ENCODE results near the gene DOCK9. TPM values are rescaled to one million over a fixed set of nuclear protein-coding genes. Genes with fewer than 3 reads are reported as not detected.

DOCK9 gene
- total and polyA plus RNA-seq, 9 of the 15 experiments (the other 6 are each of a cell fraction or from before 2014, with no cell fraction given) = 3.5 to 25.3 (median 16.7) TPM

DNA sequence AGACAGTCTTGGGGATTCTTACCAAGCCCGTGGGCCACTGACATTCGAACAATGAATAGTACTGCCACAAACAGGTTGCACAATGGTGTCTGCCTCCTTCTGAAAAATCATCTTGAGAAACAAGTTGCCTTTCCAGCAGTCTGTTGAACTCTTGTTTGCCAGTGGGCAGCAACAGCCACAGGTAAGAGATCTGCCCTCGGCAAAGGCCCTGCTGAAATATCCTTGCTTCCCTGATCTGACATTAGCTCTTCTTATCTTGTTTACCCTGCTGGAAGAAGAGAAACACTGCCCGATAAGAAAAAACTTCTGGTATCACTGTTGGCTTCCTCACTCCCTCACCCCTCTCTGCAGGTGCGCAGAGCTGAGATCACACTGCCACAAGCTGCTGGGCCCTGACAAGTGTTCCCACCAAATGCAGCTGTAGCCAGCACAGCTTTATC is 2.0 kb downstream of the DOCK9 start (continued):
- TF ChIP-seq ZNF668 (CRISPR knock-in tag; IDR thresholded peaks at IDR 0.05) (no peak), SRSF9 (IDR thresholded peaks at IDR 0.05; ENCODE audit: borderline replicate concordance, low read depth, low read length) (no peak), PCBP1 (IDR thresholded peaks at IDR 0.05; ENCODE audit: low read depth, low read length, poor library complexity, severe bottlenecking) (no peak), FOXK1 (CRISPR knock-in tag; IDR thresholded peaks at IDR 0.05; ENCODE audit: borderline replicate concordance) (no peak), RAD21 (CRISPR knock-in tag; conservative IDR thresholded peaks at IDR 0.05 in 1 of 2, IDR thresholded peaks at IDR 0.05 in 1 of 2) (no peak), ZNF444 (CRISPR knock-in tag; IDR thresholded peaks at IDR 0.05) (no peak), SAP30 (IDR thresholded peaks at IDR 0.05; ENCODE audit: borderline replicate concordance, insufficient read depth, low read depth, low read length, poor library complexity, severe bottlenecking) (no peak), CHD1 (IDR thresholded peaks at IDR 0.05; ENCODE audit: low read length) (no peak), SRSF7 (optimal IDR thresholded peaks at IDR 0.05; ENCODE audit: low read depth, low read length) (no peak), ZNF77 (CRISPR knock-in tag; IDR thresholded peaks at IDR 0.05) (no peak), BACH1 (tag; IDR thresholded peaks at IDR 0.05) (no peak), ATF1 (CRISPR knock-in tag; IDR thresholded peaks at IDR 0.05) (no peak), ATF1 (tag; IDR thresholded peaks at IDR 0.05) (no peak), TAF15 (IDR thresholded peaks at IDR 0.05; ENCODE audit: low read depth, low read length) (no peak), GABPA (tag; conservative IDR thresholded peaks at IDR 0.05; ENCODE audit: low read depth) (no peak), ZFP36 (IDR thresholded peaks at IDR 0.05; ENCODE audit: low read depth, low read length, partially characterized antibody) (no peak), ZNF785 (CRISPR knock-in tag; IDR thresholded peaks at IDR 0.05) (no peak), FIP1L1 (IDR thresholded peaks at IDR 0.05; ENCODE audit: low read depth, low read length, poor library complexity, severe bottlenecking) (no peak)
- TF ChIP-seq, protein P1, sequence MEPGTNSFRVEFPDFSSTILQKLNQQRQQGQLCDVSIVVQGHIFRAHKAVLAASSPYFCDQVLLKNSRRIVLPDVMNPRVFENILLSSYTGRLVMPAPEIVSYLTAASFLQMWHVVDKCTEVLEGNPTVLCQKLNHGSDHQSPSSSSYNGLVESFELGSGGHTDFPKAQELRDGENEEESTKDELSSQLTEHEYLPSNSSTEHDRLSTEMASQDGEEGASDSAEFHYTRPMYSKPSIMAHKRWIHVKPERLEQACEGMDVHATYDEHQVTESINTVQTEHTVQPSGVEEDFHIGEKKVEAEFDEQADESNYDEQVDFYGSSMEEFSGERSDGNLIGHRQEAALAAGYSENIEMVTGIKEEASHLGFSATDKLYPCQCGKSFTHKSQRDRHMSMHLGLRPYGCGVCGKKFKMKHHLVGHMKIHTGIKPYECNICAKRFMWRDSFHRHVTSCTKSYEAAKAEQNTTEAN (CRISPR knock-in tag; IDR thresholded peaks at IDR 0.05) = no peak
- TF ChIP-seq, protein P2, sequence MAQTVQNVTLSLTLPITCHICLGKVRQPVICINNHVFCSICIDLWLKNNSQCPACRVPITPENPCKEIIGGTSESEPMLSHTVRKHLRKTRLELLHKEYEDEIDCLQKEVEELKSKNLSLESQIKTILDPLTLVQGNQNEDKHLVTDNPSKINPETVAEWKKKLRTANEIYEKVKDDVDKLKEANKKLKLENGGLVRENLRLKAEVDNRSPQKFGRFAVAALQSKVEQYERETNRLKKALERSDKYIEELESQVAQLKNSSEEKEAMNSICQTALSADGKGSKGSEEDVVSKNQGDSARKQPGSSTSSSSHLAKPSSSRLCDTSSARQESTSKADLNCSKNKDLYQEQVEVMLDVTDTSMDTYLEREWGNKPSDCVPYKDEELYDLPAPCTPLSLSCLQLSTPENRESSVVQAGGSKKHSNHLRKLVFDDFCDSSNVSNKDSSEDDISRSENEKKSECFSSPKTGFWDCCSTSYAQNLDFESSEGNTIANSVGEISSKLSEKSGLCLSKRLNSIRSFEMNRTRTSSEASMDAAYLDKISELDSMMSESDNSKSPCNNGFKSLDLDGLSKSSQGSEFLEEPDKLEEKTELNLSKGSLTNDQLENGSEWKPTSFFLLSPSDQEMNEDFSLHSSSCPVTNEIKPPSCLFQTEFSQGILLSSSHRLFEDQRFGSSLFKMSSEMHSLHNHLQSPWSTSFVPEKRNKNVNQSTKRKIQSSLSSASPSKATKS (CRISPR knock-in tag; IDR thresholded peaks at IDR 0.05) = no peak
- TF ChIP-seq, protein P3, sequence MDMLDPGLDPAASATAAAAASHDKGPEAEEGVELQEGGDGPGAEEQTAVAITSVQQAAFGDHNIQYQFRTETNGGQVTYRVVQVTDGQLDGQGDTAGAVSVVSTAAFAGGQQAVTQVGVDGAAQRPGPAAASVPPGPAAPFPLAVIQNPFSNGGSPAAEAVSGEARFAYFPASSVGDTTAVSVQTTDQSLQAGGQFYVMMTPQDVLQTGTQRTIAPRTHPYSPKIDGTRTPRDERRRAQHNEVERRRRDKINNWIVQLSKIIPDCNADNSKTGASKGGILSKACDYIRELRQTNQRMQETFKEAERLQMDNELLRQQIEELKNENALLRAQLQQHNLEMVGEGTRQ (CRISPR knock-in tag; IDR thresholded peaks at IDR 0.05) = no peak
- TF ChIP-seq, protein P4, sequence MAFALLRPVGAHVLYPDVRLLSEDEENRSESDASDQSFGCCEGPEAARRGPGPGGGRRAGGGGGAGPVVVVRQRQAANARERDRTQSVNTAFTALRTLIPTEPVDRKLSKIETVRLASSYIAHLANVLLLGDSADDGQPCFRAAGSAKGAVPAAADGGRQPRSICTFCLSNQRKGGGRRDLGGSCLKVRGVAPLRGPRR (CRISPR knock-in tag; IDR thresholded peaks at IDR 0.05) = no peak
- TF ChIP-seq, protein P5, sequence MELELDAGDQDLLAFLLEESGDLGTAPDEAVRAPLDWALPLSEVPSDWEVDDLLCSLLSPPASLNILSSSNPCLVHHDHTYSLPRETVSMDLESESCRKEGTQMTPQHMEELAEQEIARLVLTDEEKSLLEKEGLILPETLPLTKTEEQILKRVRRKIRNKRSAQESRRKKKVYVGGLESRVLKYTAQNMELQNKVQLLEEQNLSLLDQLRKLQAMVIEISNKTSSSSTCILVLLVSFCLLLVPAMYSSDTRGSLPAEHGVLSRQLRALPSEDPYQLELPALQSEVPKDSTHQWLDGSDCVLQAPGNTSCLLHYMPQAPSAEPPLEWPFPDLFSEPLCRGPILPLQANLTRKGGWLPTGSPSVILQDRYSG (tag; conservative IDR thresholded peaks at IDR 0.05; ENCODE audit: low read depth) = no peak

Data from K562 (cell line).